ENCODE measurements around the gene MINDY4B.

MINDY4B gene

GRCh38 chr3:150843241-150843640, 62.0 kb downstream of the MINDY4B start:
- no peak for DNase-seq

DNA sequence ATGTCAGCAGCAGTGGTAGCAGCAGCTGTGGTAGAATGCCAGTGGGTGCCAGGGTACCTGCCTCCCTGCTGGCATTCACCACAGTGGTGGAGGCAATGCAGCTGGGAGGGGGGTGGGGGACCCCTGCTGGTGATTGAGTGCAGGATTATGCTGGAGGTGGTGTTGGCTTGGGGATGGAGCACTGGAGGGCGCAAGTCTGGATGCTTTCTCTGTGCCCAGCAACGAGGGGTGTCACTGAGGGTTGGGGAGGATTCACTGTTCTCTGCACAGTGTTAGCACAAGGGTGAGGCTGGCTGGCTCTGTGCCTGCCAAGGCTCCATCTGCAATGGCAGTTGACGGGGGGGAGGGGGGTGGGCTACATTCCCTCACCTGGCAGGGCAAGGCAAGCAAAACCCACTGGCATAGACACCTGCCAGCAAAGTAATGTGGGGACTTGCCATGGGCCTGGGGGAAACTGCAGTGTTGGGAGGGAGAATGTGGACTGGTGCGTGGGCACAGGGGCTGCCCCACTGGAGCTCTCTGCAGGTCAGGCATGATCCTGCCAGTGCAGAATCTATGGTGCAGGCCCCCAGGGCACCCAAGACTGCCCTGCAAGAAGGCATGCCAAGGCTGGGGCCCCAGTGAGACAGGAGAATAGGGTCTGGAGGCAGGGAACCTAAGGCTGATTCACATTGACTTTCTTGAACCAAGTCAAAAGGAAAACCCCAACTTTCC, 64.3 kb downstream of the MINDY4B start:
- DNase-seq: no peak

GRCh38 chr3:150830745-150831144, 74.5 kb downstream of the MINDY4B start:
- DNase-seq: no peak

DNA sequence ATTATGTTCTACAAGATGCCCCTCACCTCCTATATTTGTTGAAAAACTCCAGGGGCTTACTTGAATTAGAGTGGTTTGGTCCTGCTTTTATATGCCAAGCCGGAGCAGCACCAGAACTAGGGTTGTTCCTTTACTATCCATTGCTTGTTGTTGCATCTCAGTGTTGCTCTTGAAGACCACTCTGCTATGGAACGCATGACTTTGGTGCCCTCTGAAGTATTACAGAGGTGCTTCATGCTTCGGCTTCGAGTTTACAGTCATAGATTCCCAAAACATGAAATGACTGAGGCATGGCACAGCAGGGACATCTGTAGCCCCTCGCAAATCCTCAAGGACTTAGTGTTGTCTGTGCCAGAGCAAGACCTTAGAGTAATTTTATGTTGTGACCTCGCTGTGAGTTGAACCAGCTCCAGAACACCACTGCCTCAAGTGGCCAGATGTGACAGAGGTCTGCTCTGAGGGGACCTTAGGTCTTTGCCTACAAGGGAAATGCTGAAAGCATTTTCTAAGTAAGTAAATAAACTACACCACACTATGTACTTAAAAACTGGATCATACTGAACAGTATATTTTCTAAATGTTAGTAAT, 75.1 kb downstream of the MINDY4B start:
- DNase-seq: peak in 1 of 2 experiments; percentile 27

- DNase-seq: no peak
Measured at GRCh38 chr3:150829408-150829807, 75.8 kb downstream of the MINDY4B start.

DNA sequence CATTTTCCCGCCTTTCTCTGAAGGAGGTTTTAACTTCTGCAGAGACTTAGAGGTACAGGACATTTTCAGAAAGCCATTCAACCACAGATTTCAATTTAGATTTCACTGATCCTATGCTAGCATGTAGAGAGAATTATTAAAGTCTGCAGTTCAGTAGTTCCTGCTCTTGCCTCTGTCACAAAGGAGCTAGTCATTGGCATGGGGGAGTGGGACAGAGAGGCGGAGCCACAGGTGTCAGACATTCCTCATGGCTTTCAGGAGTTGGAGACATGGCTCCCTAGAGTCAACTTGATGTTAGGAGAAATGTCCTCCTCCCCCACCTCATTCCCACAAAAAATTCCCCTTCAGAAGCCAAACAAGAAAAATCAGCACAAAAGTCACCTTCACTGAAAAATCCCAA, 76.2 kb downstream of the MINDY4B start:
- DNase-seq: no peak

GRCh38 chr3:150828261-150828660, 77.0 kb downstream of the MINDY4B start:
- no peak for DNase-seq

DNA sequence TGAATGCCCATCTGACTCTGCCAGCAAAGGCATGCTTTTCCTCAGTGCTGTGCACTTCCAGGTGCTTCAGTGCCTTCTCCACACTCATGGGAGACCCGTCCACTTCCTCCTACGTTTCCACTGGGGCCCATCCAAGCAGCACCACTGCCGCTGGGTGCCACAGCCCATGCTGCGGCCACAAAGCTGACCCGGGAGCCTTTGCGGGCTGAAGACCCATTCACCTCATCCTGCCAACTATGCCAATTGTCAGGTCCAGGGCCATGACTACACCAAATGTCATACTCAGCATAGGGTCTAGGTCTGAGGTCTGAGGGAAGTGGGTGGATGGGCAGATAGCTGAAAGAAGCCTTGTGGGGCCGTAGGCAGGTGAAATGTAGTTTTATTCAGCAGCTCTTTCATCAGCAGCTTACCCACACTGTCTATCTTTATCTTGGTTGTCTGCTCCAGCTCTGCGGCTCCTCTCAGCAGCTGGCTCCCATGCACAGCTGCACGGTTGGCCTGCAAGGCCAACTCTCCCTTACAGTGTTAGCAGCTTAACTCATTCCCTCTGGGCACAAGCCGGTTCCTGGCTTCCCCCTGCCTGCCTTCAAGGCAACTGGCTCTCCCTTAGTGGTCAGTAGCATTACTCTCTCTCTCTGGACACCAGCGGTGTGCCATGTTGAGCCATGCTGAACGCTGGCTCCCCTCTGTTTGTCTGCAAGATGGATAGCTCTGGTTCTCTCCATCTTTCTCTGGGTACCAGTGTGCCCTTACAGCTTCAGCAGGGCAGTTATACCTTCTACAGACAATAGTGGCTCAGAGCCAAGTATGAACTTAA, 78.6 kb downstream of the MINDY4B start:
- no peak for DNase-seq

- DNase-seq: no peak
Measured at GRCh38 chr3:150825916-150826377, 79.3 kb downstream of the MINDY4B start.

DNA sequence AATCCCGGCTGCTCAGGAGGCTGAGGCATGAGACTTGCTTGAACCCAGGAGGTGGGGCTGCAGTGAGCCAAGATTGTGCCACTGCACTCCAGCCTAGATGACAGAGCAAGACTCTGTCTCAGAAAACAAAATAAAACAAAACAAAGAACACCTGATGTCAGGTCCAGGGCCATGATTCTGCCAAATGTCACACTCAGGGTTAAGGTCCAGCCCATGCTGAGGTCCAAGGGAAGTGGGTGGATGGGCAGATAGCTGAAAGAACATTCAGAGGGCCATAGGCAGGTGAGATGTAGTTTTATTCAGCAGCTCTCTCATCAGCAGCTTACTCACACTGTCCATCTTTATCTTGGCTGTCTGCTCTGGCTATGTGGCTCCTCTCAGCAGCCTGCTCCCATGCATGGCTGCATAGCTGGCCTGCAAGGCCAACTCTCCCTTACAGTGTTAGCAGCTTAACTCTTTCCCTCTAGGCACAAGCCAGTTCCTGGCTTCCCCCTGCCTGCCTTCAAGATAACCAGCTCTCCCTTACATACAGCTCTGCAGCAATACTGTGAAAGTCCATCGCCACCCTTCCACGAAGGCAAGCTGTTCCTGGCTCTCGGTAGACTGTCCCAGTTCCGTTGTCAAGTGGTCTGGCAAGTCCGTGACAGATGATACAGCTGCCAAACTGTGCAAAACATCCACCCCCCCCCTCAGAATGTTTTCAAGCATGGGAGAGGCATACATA, 79.9 kb downstream of the MINDY4B start:
- no peak for DNase-seq

GRCh38 chr3:150823277-150823676, 82.0 kb downstream of the MINDY4B start:
- DNase-seq: no peak

DNA sequence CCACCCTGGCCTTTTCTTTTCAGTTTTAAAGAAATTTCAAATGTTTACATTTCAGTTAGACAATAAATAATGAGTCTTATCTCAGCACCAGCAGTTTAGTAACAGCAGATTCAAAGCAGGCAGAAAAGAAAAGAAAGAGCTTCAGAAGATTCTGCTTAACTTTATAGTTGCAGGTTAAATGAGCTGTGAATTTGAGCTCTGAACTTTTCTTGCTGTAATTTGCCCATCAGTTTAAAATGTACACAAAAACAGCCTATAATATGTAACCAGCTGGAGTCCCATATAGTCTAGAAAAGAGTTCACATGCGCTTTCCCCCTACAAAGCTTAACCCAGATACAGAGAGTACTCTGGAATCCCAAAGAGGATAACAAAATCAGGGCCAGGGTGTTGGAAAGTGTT, 82.6 kb downstream of the MINDY4B start:
- no peak for DNase-seq

Data from activated T-cell treated with anti-CD3 and anti-CD28 coated beads, Interleukin-2, amount 50 U/mL, for 48 hours (primary cell).